CD4-positive, alpha-beta T cell treated with Interleukin-6 at 100 ng/mL for 8 hours (primary cell): Measurements from ENCODE around the gene TMEM178A.
"Not testable (repeated sequence)": the region's sequence is repeated elsewhere in the genome, so short reads cannot be mapped to it uniquely, and the experiment has no call there.

Experiments
- DNase-seq: peaks from one replicate; pipeline ENCODE4 v3.0.0-alpha.2; 2020; ENCODE audit warnings: mixed read lengths, low spot score

TMEM178A gene

GRCh38 chr2:39665811-39666490, at the start of gene TMEM178A:
TSS of gene TMEM178A (plus strand) at chr2:39665917. CDS start at chr2:39665975, 58 bp downstream.
- no peak for DNase-seq

GRCh38 chr2:39618236-39618635, 47.5 kb upstream of the TMEM178A start:
- DNase-seq = no peak

- DNase-seq = no peak
These were observed 47.0 kb upstream of the TMEM178A start for GRCh38 chr2:39618736-39619135.

DNA sequence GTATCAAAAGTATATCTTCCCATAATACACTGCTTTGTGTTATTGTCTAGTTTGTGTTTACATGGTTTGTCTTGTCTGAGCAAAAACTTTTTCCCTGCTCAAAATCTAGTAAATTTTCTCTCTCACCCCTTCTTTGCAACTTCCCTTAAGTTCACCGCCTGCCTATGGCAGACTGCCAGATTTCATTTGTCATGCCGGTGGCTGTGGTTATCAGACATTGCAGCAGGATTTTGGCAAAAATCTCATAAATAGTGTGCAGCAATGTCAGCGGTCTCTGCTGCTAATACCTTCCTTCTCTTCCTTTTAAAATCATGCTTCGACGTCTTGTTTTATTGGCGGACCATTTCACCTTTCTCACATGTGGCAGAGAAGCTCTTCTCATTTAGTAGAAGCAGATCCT, 45.6 kb upstream of the TMEM178A start:
- no peak for DNase-seq

GRCh38 chr2:39621596-39621995, 44.1 kb upstream of the TMEM178A start:
- no peak for DNase-seq

GRCh38 chr2:39622860-39623259, 42.9 kb upstream of the TMEM178A start:
- no peak for DNase-seq

DNA sequence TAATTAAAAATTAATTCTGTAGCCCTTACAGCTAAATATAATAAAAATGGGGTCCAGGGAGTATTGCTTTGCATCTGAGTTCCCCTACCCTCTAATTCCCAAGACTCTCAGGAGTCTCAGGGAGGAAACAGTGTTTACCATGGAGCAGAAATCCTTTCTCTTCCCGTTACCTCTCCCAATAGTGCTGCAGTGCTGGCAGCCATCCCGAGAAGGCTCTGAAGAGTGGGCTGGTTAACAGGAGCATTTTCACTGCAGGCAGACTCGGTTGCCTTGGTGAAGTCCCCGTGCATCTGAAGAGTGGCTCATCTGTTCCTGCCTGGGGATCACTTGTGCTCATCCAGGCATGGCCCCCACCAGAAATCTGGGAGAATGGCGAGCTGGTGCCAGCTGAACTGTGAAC, 41.8 kb upstream of the TMEM178A start:
- DNase-seq = no peak

DNA sequence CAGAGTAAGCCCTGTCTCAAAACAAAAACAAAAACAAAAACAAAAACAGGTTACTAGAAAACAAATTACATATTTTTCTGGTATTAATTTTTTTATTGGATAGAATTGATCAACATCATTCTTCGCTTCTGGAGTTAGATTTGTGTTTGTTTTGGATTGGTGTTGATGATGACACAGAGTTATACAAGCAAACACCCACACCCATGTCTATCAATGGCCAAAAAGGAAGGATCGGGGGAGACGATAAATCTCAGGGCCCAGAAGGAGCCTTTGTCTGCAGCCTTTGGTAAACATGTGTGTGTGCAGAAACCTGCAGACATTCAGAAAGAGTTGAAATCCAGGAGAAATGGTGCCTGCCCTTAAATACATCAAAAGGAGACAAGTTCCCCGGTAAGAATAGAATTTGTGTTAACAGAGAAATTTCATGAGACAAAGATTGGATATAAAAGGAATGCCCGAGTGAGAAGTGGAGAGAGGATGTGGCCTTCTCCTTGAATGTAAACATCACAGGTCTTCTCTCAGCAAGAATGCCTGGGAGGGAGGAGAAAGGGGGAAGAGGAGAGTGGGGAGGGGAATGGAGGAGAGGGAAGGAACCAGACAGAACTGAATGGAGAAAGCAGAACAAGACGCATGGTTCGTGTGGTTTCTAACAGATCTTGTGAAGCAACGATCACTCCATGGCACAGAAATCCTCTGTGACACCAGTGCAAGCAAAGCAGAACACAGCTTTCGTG, 40.4 kb upstream of the TMEM178A start:
- no peak for DNase-seq

GRCh38 chr2:39625927-39626270, 39.8 kb upstream of the TMEM178A start:
- no peak for DNase-seq

GRCh38 chr2:39628346-39628745, 37.4 kb upstream of the TMEM178A start:
- DNase-seq = not testable (repeated sequence)

- no peak for DNase-seq
These were observed 36.1 kb upstream of the TMEM178A start for GRCh38 chr2:39629646-39630045.

DNA sequence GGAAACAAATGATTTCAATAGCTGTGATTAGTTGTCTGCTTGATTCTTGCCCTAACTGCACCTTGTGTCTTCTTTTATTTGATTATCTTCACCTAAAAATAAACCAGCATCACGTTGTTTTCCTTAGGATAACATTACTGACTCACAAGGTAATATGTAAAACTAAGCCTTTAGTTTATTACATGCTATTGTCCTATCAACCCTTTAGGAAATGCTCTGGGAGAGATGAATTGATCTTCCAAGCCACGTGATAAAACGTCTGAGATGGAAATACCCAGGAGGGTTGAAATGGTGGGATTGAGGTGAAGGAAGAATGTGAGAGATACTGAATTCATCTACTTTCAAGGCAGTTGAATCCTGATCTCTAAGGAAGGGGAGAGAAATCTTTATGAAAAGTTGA, 34.5 kb upstream of the TMEM178A start:
- no peak for DNase-seq

DNA sequence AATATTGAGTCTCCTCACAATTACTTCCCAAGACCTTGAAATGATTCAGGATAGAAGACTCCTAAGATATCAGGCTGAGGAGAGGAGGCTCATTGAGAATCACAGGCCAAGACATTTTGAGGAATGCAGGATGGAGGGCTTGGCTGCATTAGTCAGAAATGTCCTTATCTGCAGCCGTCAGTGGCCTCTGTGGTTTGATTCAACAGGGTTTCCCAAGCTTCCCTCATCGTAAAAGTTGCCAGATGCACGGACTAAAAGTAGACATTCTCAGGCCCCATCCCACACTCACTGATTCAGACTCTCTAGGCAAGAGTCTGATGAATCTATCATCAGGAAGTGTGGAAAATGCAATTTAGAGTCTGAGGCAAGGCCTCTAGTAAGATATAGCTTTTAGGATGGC, 34.0 kb upstream of the TMEM178A start:
- DNase-seq = no peak

GRCh38 chr2:39632876-39633275, 32.8 kb upstream of the TMEM178A start:
- no peak for DNase-seq

GRCh38 chr2:39636306-39636705, 29.4 kb upstream of the TMEM178A start:
- no peak for DNase-seq

GRCh38 chr2:39638581-39638980, 27.1 kb upstream of the TMEM178A start:
- DNase-seq = no peak

GRCh38 chr2:39640107-39640506, 25.6 kb upstream of the TMEM178A start:
- no peak for DNase-seq

DNA sequence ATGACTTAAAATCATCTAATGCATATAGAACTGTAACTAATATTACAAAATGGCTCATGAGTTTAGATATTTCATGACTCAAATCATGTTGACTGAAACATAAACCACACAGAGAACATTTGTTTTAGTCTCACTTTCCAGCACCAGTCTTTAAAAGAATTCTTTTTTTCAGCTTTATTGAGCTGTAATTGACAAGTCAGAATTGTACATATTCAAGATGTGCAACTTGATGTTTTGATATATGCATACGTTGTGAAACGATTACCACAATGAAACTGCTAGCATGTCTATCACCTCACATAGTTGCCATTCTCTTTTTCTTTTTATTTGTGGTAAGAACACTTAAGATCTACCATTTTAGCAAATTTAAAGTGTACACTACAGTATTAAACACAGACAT, 25.0 kb upstream of the TMEM178A start:
- no peak for DNase-seq

- no peak for DNase-seq
These were observed 24.1 kb upstream of the TMEM178A start for GRCh38 chr2:39641635-39642034.

DNA sequence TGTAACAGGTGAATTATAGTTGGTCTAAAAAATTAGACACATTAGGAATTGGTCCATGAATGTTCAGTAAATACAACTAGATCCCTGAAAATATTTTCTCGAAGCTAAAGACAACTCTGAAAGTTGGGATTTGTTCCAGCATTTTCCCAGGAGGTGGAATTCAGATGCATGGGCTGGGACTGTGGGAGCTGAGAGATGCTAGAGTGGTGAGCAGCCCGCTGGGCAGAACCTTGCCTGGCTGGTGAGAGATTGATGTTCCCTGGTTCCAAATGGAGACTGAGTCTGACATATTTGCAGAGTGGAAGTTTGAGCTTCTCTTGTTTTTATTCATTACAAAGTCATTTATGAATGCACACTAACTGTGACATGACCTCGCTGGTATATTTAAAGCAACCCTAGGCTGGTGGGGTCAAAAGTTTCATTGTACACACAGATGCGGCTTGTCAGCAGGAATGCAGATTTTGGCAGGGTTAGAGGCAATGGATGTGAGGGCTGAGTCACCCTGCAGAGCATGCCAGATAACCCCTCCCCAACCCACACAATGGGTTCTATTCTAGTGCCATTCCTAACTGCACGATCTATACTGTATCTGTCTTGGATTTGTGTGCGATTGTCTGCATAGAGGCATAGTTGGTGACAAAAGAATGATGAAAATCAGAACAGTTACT, 23.5 kb upstream of the TMEM178A start:
- DNase-seq = no peak

DNA sequence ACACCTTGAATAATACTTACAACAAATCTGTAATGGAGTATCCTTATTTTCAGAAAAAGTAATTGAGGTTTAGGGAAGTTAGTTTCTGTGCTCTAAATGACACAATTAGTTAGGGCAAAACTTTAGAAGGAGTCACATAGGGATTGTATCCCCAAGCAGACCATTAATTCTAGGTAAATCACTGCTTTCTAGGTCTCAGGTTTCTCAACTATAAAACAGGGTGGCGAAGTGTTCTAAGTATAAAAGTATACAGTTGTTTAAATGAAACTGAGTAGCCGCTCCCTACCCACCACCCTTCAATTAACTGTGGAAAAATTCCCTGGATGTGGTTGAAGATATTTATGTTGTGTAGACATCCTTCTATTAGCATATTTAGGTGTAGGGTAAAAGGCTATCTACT, 19.9 kb upstream of the TMEM178A start:
- no peak for DNase-seq

GRCh38 chr2:39646267-39646666, 19.4 kb upstream of the TMEM178A start:
- DNase-seq = no peak

DNA sequence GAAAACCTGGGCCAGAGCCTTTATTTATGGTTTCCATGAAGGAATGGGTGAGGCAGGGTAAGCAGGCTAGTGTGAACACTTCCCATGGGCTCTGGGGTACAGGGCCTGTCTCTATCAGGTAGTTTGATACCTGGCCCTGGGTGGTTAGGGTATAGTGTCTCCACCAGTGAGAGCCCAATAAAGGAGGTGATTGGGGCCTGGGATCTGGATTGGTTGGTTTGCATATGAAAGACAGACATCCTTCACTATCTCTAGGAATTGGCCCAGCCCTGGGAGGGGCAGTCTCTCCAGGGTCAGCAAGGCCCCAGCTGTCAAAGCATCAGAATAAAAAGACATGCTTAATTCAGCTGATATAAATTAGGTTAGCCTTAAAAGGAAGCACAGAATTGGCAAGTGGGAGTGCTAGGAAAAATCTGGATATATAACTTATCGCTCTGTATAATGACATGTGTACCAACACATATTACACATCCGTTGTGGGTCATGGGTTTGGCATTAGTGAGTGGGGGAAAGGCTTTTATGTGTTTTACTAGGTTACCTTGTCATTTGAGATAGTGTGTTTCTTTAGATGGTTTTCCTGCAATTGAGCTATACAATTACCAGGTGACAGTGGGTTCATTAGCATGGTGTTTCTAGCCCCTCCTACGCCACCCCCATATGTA, 18.5 kb upstream of the TMEM178A start:
- DNase-seq = no peak
